Frontal cortex (tissue), 4 donors: Measurements from ENCODE around the gene LZTS2. TPM values are rescaled to one million over a fixed set of nuclear protein-coding genes. Genes with fewer than 3 reads are reported as not detected.

ENCODE experiments used
- DNase-seq, 2 donors: peaks; one replicate each; pipeline ENCODE4 v3.0.0; 2012; ENCODE audit warnings: low spot score in 2 of 2
- FAIRE-seq: peaks from 2 replicates; lab custom pipeline; 2012; peaks lifted over from hg19 to GRCh38; lab: Jason Lieb, UNC
- small RNA-seq: library from RNA; depleted of rRNA; stranded (forward); fragments of <200 nt; gene quantifications from one replicate; pipeline ENCODE3, GENCODE V24; 2014
- total RNA-seq: library from RNA; depleted of rRNA; stranded (reverse); fragments of >200 nt; gene quantifications from one replicate; pipeline ENCODE4 v1.2.3, GENCODE V29; 2014
- donor health status: control.
- donor health status: control.
- donor health status: control.

Gene LZTS2
- total RNA-seq, 1 donor from 2014 or later: 15.5 TPM

- no peak for FAIRE-seq
Observed at GRCh38 chr10:101043363-101043707, 43.7 kb downstream of the LZTS2 start.

GRCh38 chr10:101044117-101044516 lies 44.5 kb downstream of the LZTS2 start:
- no peak for FAIRE-seq
- DNase-seq: no peak

More at GRCh38 chr10:101043363-101043707, 43.7 kb downstream of the LZTS2 start:
- no peak for DNase-seq

- FAIRE-seq (no peak), DNase-seq (no peak)
Observed at GRCh38 chr10:101046332-101047238, 47.0 kb downstream of the LZTS2 start.

GRCh38 chr10:101047268-101047667 lies 47.7 kb downstream of the LZTS2 start:
- no peak for FAIRE-seq
- no peak for DNase-seq

- no peak for DNase-seq
- no peak for FAIRE-seq
Observed at GRCh38 chr10:101047961-101048892, 48.6 kb downstream of the LZTS2 start.

GRCh38 chr10:101050208-101051069 lies 50.8 kb downstream of the LZTS2 start:
- peak in 1 of 2 donors; percentile 62 for DNase-seq
- no peak for FAIRE-seq

GRCh38 chr10:101052285-101052684 lies 52.7 kb downstream of the LZTS2 start:
- FAIRE-seq (no peak), DNase-seq (no peak)

GRCh38 chr10:101053516-101053915 lies 53.9 kb downstream of the LZTS2 start:
- DNase-seq (no peak), FAIRE-seq (no peak)

- no peak for DNase-seq
- FAIRE-seq: no peak
Observed at GRCh38 chr10:101054351-101054750, 54.7 kb downstream of the LZTS2 start.

GRCh38 chr10:101054876-101055275 lies 55.3 kb downstream of the LZTS2 start:
- DNase-seq (no peak), FAIRE-seq (no peak)

- FAIRE-seq (no peak), DNase-seq (no peak)
Observed at GRCh38 chr10:101055411-101055810, 55.8 kb downstream of the LZTS2 start.

GRCh38 chr10:101056365-101057151 lies 57.0 kb downstream of the LZTS2 start:
- no peak for DNase-seq
- FAIRE-seq: no peak

Small RNA genes within 50 kb of the gene (small RNA-seq; reads per million reads assigned to genes)
- not detected for gene MIR608

Other genes with a start within 250 kb of the LZTS2 start
- gene SLF2, start 86.8 kb upstream of the LZTS2 start, total RNA-seq: 46.5 TPM
- 6.5 TPM for gene SEMA4G, start 30.3 kb upstream of the LZTS2 start, total RNA-seq
- gene MRPL43, start 12.3 kb upstream of the LZTS2 start, total RNA-seq: 35.5 TPM
- 6.5 TPM for gene TWNK, start 12.3 kb upstream of the LZTS2 start, total RNA-seq
- 10.2 TPM for gene PDZD7, start 31.3 kb downstream of the LZTS2 start, total RNA-seq
- gene SFXN3, start 31.4 kb downstream of the LZTS2 start, total RNA-seq: 45.7 TPM
- 0.41 TPM for gene KAZALD1, start 62.2 kb downstream of the LZTS2 start, total RNA-seq
- not detected for gene TLX1, start 131.5 kb downstream of the LZTS2 start, total RNA-seq
- not detected for gene LBX1, start 229.7 kb downstream of the LZTS2 start, total RNA-seq